Tibial nerve (tissue), 3 donors: ENCODE data around the gene FOXK1.

Experiments used
- CTCF ChIP-seq, 5 experiments: fragments of 200-600 bp in 3 of 5; fragments of 450-650 bp in 2 of 5; sonication (generic) in 3 of 5; IDR thresholded peaks; one replicate each; pipeline ENCODE4 v1.5.1; 2016 to 2019; ENCODE audit warnings: antibody characterized with exemption in 5 of 5, mild to moderate bottlenecking in 3 of 5, moderate library complexity in 2 of 5
- POLR2A ChIP-seq, 2 donors: fragments of 450-650 bp; IDR thresholded peaks; one replicate each; pipeline ENCODE4 v1.6.1; 2017; ENCODE audit warnings: antibody characterized with exemption in 2 of 2, mild to moderate bottlenecking in 2 of 2, moderate library complexity in 2 of 2

- TF ChIP-seq CTCF (IDR thresholded peaks at IDR 0.05) (no peak), POLR2A (IDR thresholded peaks at IDR 0.05) (no peak)
These were observed 25.2 kb downstream of the FOXK1 start for GRCh38 chr7:4707217-4707741.
